A549 (cell line): ENCODE data around the gene LAMA2. TPM values are rescaled to one million over a fixed set of nuclear protein-coding genes. Genes with fewer than 3 reads are reported as not detected.

Source experiments
- ATAC-seq, 2 experiments: fragments of 200-7000 bp in 1 of 2; fragments of >200 bp in 1 of 2; cut with Nextera tagmentation in 1 of 2; cut with Tn5 transposase in 1 of 2; 3 replicates each; pipeline versions ENCODE4 v1.8.0 to v1.9.1; 2018 to 2020; ENCODE audit warnings: mild to moderate bottlenecking in 1 of 2, moderate library complexity in 1 of 2
- CTCF ChIA-PET: fragments of 300-600 bp; sonication (Branson Sonifier 250); formaldehyde crosslinking; extraction: SDS; loops from one replicate; lab custom pipeline; 2021; ENCODE audit warnings: antibody characterized with exemption, inconsistent platforms; lab: Yijun Ruan, JAX
- POLR2A ChIA-PET: fragments of 350-600 bp; formaldehyde crosslinking; extraction: SDS; loops from one replicate; lab custom pipeline; 2021; ENCODE audit warnings: antibody characterized with exemption, inconsistent platforms; lab: Yijun Ruan, JAX
- DNase-seq, 2 experiments: peaks; one replicate each; pipeline versions ENCODE4 v3.0.0 to v3.0.0-alpha.2; 2011 to 2016; ENCODE audit warnings: low read depth in 1 of 2, low spot score in 1 of 2
- FAIRE-seq: peaks from 2 replicates; lab custom pipeline; 2011; peaks lifted over from hg19 to GRCh38; lab: Jason Lieb, UNC
- H3K27ac ChIP-seq, 2 experiments: fragments of >200 bp; sonication (Bioruptor Twin); formaldehyde crosslinking; 3 replicates each; pipeline ENCODE4 v1.5.1; 2016 to 2017
- H3K4me1 ChIP-seq: fragments of >200 bp; sonication (Bioruptor Twin); formaldehyde crosslinking; 3 replicates; pipeline ENCODE4 v1.6.1; 2016
- H3K4me2 ChIP-seq: fragments of >200 bp; sonication (Bioruptor Twin); formaldehyde crosslinking; 3 replicates; pipeline ENCODE4 v1.6.1; 2016
- H3K4me3 ChIP-seq: fragments of >200 bp; sonication (Bioruptor Twin); formaldehyde crosslinking; 3 replicates; pipeline ENCODE4 v1.5.1; 2016
- H3K9me3 ChIP-seq: fragments of >200 bp; sonication (Bioruptor Twin); formaldehyde crosslinking; 3 replicates; pipeline ENCODE4 v1.6.1; 2016
- BHLHE40 ChIP-seq: IDR thresholded peaks from 2 replicates; pipeline ENCODE4 v1.6.1; 2012; ENCODE audit warnings: low read depth, low read length, inconsistent platforms
- CHD4 ChIP-seq: fragments of 200-600 bp; sonication (generic); IDR thresholded peaks from 2 replicates; pipeline ENCODE4 v1.6.1; 2016; ENCODE audit warnings: antibody characterized with exemption, mild to moderate bottlenecking, borderline replicate concordance
- EHF ChIP-seq: fragments of 250-450 bp; sonication (Bioruptor Pico); IDR thresholded peaks from 2 replicates; pipeline ENCODE4 v1.5.0; 2020; ENCODE audit warnings: mild to moderate bottlenecking
- EHMT2 ChIP-seq: fragments of 200-600 bp; sonication (generic); IDR thresholded peaks from 2 replicates; pipeline ENCODE4 v1.6.1; 2016; ENCODE audit warnings: antibody characterized with exemption, low read depth, mild to moderate bottlenecking, moderate library complexity
- EP300 ChIP-seq, 2 experiments: fragments of >200 bp; sonication (Bioruptor Twin); formaldehyde crosslinking; IDR thresholded peaks; 2 replicates in 1 of 2; 3 replicates in 1 of 2; pipeline ENCODE4 v1.6.1; 2016 to 2017
- GATA3 ChIP-seq: IDR thresholded peaks from 2 replicates; pipeline ENCODE4 v1.6.1; 2012; ENCODE audit warnings: borderline replicate concordance
- HEYL ChIP-seq: fragments of 250-450 bp; sonication (Bioruptor Pico); IDR thresholded peaks from 2 replicates; pipeline ENCODE4 v1.8.0; 2021; ENCODE audit warnings: mild to moderate bottlenecking, moderate library complexity
- JUN ChIP-seq, 2 experiments: fragments of >200 bp; sonication (Bioruptor Twin); formaldehyde crosslinking; IDR thresholded peaks; 2 replicates in 1 of 2; 3 replicates in 1 of 2; pipeline ENCODE4 v1.6.1; 2016 to 2017
- MYC ChIP-seq: IDR thresholded peaks from 2 replicates; pipeline ENCODE4 v1.6.1; 2012; ENCODE audit warnings: mild to moderate bottlenecking, inconsistent platforms, low read length, improper control_type of control experiment, borderline replicate concordance
- NFE2L2 ChIP-seq: fragments of 150-350 bp; conservative IDR thresholded peaks from 2 replicates; pipeline ENCODE4 v1.6.1; 2014; ENCODE audit warnings: low read length
- NR3C1 ChIP-seq: fragments of >200 bp; sonication (Bioruptor Twin); formaldehyde crosslinking; IDR thresholded peaks from 3 replicates; pipeline ENCODE4 v1.6.1; 2017
- POLR2A ChIP-seq: IDR thresholded peaks from 2 replicates; pipeline ENCODE4 v1.6.1; 2012; ENCODE audit warnings: mild to moderate bottlenecking, low read length
- POLR2AphosphoS2 ChIP-seq: conservative IDR thresholded peaks from 2 replicates; pipeline ENCODE4 v1.6.1; 2012; ENCODE audit warnings: low read length, improper control_type of control experiment, inconsistent platforms
- TFCP2L1 ChIP-seq: fragments of 250-450 bp; sonication (Bioruptor Pico); IDR thresholded peaks from 2 replicates; pipeline ENCODE4 v1.5.0; 2021; ENCODE audit warnings: mild to moderate bottlenecking
- ZC3H11A ChIP-seq: fragments of 450-650 bp; IDR thresholded peaks from 2 replicates; pipeline ENCODE4 v1.6.1; 2014; ENCODE audit warnings: antibody characterized with exemption, mild to moderate bottlenecking
- WGBS: methylation state at CpG from one replicate; pipeline ENCODE4 v1.1.6; 2017; ENCODE audit errors: missing lambda C conversion rate; 5-methylcytosine and 5-hydroxymethylcytosine counted together
- polyA plus RNA-seq, 4 experiments: library from polyadenylated mRNA; depleted of rRNA in 3 of 4; stranded (reverse); fragments of >200 nt; fragmentation: RNase III in 1 of 4; extraction: RNeasy Plus Mini Kit Qiagen cat#74134 plus additional on column Dnase treatment in 1 of 4; gene quantifications; 2 replicates in 3 of 4; 3 replicates in 1 of 4; pipeline ENCODE4 v1.2.3, GENCODE V29; 2011 to 2017
- TF ChIP-seq, protein P1 (sequence below): fragments of >200 bp; sonication (Bioruptor Twin); formaldehyde crosslinking; IDR thresholded peaks from 3 replicates; pipeline ENCODE4 v1.5.1; 2016
- TF ChIP-seq, protein P2 (sequence below): fragments of 250-450 bp; sonication (Bioruptor Pico); IDR thresholded peaks from 2 replicates; pipeline ENCODE4 v1.5.0; 2020; ENCODE audit warnings: low read depth, mild to moderate bottlenecking, moderate library complexity
- TF ChIP-seq, protein P3 (sequence below): IDR thresholded peaks from 2 replicates; pipeline ENCODE4 v1.6.1; 2012
- TF ChIP-seq, protein P4 (sequence below): fragments of 200-600 bp; sonication (generic); IDR thresholded peaks from 2 replicates; pipeline ENCODE4 v1.6.1; 2016; ENCODE audit warnings: antibody characterized with exemption, mild to moderate bottlenecking, moderate library complexity

LAMA2 gene
- polyA plus RNA-seq, 2 of the 4 experiments (the other 2 are of a cell fraction), result 0.21 to 1.3 TPM

- ATAC-seq (no peak), FAIRE-seq (no peak), DNase-seq (no peak)
- Histone ChIP-seq H3K4me2 (no peak overlapping the region), H3K9me3 (no peaks in the 10 kb centered on the region), H3K4me3 (no peak overlapping the region), H3K4me1 (no peaks in the 10 kb centered on the region), H3K27ac (no peak overlapping the region)
- TF ChIP-seq JUN (IDR thresholded peaks at IDR 0.05) (no peak), MYC (no peak), EP300 (IDR thresholded peaks at IDR 0.05) (no peak), CHD4 (no peak), EHF (CRISPR knock-in tag) (no peak), GATA3 (no peak), POLR2A (no peak), EHMT2 (no peak)
- TF ChIP-seq, protein P1, sequence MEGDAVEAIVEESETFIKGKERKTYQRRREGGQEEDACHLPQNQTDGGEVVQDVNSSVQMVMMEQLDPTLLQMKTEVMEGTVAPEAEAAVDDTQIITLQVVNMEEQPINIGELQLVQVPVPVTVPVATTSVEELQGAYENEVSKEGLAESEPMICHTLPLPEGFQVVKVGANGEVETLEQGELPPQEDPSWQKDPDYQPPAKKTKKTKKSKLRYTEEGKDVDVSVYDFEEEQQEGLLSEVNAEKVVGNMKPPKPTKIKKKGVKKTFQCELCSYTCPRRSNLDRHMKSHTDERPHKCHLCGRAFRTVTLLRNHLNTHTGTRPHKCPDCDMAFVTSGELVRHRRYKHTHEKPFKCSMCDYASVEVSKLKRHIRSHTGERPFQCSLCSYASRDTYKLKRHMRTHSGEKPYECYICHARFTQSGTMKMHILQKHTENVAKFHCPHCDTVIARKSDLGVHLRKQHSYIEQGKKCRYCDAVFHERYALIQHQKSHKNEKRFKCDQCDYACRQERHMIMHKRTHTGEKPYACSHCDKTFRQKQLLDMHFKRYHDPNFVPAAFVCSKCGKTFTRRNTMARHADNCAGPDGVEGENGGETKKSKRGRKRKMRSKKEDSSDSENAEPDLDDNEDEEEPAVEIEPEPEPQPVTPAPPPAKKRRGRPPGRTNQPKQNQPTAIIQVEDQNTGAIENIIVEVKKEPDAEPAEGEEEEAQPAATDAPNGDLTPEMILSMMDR, result no peak
- TF ChIP-seq, protein P2, sequence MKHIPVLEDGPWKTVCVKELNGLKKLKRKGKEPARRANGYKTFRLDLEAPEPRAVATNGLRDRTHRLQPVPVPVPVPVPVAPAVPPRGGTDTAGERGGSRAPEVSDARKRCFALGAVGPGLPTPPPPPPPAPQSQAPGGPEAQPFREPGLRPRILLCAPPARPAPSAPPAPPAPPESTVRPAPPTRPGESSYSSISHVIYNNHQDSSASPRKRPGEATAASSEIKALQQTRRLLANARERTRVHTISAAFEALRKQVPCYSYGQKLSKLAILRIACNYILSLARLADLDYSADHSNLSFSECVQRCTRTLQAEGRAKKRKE, result no peak
- TF ChIP-seq, protein P3, sequence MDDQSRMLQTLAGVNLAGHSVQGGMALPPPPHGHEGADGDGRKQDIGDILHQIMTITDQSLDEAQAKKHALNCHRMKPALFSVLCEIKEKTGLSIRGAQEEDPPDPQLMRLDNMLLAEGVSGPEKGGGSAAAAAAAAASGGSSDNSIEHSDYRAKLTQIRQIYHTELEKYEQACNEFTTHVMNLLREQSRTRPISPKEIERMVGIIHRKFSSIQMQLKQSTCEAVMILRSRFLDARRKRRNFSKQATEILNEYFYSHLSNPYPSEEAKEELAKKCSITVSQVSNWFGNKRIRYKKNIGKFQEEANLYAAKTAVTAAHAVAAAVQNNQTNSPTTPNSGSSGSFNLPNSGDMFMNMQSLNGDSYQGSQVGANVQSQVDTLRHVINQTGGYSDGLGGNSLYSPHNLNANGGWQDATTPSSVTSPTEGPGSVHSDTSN, result no peak
- WGBS, result 36% methylated on average over 1 of the region's 1 CpG
- POLR2A ChIA-PET, result no interaction called here
- CTCF ChIA-PET, result interaction anchor here (1.0 to 2.4 kb wide), 4 partner anchors 10 to 1398 kb away, joined by 3 to 7 read pairs (median 3); no protein-coding TSS in a partner anchor
Observed at GRCh38 chr6:129253242-129253641, 370.3 kb downstream of the LAMA2 start.

DNA sequence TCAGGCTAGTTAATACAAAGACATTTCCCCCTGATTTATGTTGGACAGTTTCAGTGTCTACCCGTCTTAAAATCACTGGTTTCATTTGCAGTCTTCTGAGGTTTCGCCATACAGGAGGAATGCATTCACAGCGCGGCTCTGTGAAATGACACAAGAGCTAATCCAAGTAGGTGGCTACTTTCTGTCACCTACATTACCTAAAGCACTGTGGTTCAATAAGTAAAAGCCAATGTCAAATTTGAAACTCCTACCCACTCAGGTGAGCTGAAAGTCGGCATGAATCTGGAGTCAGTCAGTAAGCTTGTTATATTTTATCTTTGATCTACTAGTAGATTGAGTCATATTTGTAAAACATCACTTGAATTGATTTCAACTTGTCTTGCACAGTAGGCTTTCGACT lies 370.8 kb downstream of the LAMA2 start:
- Histone ChIP-seq H3K9me3 (no peaks in the 10 kb centered on the region), H3K27ac (no peak overlapping the region), H3K4me3 (no peak overlapping the region), H3K4me2 (no peak overlapping the region), H3K4me1 (no peaks in the 10 kb centered on the region)
- WGBS, result 28% methylated on average over 6 of the region's 6 CpGs
- FAIRE-seq (no peak), ATAC-seq (no peak), DNase-seq (no peak)
- TF ChIP-seq, protein P4, sequence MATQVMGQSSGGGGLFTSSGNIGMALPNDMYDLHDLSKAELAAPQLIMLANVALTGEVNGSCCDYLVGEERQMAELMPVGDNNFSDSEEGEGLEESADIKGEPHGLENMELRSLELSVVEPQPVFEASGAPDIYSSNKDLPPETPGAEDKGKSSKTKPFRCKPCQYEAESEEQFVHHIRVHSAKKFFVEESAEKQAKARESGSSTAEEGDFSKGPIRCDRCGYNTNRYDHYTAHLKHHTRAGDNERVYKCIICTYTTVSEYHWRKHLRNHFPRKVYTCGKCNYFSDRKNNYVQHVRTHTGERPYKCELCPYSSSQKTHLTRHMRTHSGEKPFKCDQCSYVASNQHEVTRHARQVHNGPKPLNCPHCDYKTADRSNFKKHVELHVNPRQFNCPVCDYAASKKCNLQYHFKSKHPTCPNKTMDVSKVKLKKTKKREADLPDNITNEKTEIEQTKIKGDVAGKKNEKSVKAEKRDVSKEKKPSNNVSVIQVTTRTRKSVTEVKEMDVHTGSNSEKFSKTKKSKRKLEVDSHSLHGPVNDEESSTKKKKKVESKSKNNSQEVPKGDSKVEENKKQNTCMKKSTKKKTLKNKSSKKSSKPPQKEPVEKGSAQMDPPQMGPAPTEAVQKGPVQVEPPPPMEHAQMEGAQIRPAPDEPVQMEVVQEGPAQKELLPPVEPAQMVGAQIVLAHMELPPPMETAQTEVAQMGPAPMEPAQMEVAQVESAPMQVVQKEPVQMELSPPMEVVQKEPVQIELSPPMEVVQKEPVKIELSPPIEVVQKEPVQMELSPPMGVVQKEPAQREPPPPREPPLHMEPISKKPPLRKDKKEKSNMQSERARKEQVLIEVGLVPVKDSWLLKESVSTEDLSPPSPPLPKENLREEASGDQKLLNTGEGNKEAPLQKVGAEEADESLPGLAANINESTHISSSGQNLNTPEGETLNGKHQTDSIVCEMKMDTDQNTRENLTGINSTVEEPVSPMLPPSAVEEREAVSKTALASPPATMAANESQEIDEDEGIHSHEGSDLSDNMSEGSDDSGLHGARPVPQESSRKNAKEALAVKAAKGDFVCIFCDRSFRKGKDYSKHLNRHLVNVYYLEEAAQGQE, result no peak
- TF ChIP-seq EP300 (IDR thresholded peaks at IDR 0.05) (no peak), POLR2AphosphoS2 (no peak), NFE2L2 (no peak), BHLHE40 (no peak), ZC3H11A (no peak), HEYL (CRISPR knock-in tag) (no peak), NR3C1 (no peak), TFCP2L1 (CRISPR knock-in tag) (no peak)
- ChIA-PET CTCF (no interaction called here), POLR2A (no interaction called here)
